Astrocyte of the spinal cord (primary cell): ENCODE data around the gene EXTL1.
A peak's percentile ranks its signal among the peaks of the same experiment; 100 is the strongest.

Source experiments
- DNase-seq: peaks from one replicate; pipeline ENCODE4 v3.0.0; 2011; ENCODE audit warnings: low read depth, low spot score
- H3K4me3 ChIP-seq: 2 replicates; pipeline ENCODE4 v1.5.1; 2011; ENCODE audit warnings: low read depth, mild to moderate bottlenecking, low read length, moderate library complexity
- in situ Hi-C: cut with HindIII; loops from 2 replicates; pipeline ENCODE4 v1.10.0; 2017; ENCODE audit warnings: low sequenced_read_pairs
- TF ChIP-seq, protein P1 (sequence below): IDR thresholded peaks from 2 replicates; pipeline ENCODE4 v1.5.1; 2012; ENCODE audit warnings: low read depth, mild to moderate bottlenecking, low read length, inconsistent platforms

EXTL1 gene

DNA sequence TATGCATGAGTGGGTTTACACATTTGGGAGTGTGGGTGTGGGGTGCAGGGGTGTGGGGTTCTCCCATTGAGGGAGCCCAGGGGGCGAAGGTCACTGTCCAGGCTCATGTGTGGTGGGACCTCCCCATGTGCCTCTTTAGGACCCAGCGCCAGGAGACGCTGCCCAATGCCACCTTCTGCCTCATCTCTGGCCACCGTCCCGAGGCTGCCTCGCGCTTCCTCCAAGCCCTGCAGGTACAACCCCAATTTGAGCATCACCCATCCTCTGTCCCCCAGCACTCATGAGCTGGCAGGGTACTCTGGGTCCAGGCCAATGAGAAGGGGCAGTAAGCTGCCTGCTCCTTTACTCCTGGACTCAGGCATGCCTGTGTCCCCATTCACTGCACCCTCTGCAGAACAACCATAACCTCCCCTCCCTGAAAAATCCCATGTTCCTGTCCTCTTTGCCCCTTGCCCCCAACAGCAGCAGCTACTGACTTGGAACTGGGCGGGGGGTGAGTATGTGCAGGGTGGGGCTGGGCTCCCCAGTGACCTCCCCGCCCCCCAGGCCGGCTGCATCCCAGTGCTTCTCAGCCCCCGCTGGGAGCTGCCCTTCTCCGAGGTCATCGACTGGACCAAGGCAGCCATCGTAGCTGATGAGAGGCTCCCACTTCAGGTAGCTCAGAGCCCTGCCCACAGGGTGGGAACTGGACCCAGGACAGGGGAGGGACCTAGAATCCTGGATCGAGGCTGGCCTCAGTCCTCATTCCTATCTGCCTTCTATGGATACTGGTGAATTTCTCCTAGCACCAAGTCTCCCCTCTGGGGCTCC is 7.7 kb downstream of the EXTL1 start:
- in situ Hi-C loops = no loop called here
- H3K4me3 ChIP-seq = no peak overlapping the region
- no peak for DNase-seq
- TF ChIP-seq, protein P1, sequence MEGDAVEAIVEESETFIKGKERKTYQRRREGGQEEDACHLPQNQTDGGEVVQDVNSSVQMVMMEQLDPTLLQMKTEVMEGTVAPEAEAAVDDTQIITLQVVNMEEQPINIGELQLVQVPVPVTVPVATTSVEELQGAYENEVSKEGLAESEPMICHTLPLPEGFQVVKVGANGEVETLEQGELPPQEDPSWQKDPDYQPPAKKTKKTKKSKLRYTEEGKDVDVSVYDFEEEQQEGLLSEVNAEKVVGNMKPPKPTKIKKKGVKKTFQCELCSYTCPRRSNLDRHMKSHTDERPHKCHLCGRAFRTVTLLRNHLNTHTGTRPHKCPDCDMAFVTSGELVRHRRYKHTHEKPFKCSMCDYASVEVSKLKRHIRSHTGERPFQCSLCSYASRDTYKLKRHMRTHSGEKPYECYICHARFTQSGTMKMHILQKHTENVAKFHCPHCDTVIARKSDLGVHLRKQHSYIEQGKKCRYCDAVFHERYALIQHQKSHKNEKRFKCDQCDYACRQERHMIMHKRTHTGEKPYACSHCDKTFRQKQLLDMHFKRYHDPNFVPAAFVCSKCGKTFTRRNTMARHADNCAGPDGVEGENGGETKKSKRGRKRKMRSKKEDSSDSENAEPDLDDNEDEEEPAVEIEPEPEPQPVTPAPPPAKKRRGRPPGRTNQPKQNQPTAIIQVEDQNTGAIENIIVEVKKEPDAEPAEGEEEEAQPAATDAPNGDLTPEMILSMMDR = no peak

DNA sequence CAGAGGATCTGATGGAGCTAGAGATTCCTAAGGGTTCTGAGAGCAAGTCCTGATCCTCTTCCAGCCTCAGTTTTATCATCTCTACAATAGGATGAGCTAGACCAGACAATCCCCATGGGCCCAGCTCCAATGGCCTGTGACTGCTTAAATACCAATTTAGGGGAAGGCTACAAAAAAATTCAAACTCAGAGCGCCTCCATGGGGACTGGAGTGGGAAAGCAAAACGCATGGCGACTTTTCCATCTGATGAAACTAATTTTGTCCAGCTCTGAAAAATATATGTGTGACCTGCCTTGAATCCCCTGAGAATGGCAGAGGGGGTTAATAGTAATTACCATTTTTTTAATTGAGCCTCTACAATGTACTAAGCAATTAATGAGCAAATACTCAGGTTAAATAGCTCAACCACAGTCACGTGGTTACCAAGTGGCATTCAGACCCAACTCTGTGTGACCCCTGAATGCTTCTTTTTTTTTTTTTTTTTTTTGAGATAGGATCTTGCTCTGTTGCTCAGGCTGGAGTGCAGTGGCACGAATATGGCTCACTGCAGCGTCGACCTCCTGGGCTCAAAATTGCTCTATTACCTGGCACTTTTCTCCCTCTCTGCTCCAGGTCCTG is 8.4 kb downstream of the EXTL1 start:
- H3K4me3 ChIP-seq = no peak overlapping the region
- in situ Hi-C loops = no loop called here
- TF ChIP-seq, protein P1 = peak; percentile 5
- no peak for DNase-seq

DNA sequence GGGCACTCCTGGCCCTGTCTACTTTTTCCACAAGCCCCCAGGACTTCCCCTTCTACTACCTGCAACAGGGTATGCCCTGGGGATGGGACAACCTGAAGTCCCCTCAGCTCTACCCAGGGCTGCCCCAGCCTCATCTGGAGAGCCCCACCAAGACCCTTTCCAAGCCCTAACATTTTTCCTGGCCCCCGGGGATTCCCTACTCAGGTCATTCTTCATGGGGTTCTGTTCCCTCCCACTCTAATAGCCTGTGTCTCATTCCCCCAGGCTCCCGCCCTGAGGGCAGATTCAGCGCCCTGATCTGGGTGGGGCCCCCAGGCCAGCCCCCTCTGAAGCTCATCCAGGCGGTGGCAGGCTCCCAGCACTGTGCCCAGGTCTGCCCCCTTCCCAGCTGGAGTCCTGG is 9.6 kb downstream of the EXTL1 start:
- no peak for DNase-seq
- in situ Hi-C loops = no loop called here
- TF ChIP-seq, protein P1 = no peak
- H3K4me3 ChIP-seq = no peak overlapping the region

DNA sequence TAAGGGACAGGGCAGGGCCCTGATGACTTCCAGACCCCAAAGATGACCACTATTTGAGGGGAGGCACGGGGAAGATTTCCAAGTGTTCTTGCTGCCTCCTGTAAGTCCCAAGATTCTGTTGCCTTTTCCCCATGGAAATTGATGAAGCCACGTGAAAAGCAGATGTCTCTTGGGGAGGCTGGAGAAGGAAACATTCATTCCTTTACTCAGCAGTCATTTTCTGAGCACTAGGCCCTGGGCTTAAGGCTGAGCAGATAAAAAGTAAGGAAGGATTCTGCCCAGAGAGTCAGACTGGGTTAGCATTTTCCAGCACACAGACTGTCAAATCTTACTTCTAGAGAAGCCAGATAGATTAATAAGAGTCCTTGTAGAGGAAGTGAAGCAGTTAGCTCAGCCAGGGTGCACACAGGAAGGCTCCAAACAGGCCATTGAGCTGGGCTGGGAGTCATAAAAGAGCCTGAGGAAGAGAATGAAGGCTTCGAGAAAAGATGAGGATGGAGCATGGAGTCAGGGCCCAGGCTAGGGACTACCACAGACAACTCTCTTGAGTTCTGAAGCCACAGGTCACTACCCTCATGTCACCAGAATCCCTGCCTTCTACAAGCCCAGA is 10.1 kb downstream of the EXTL1 start:
- in situ Hi-C loops = no loop called here
- TF ChIP-seq, protein P1 = no peak
- no peak for DNase-seq
- H3K4me3 ChIP-seq = no peak overlapping the region

DNA sequence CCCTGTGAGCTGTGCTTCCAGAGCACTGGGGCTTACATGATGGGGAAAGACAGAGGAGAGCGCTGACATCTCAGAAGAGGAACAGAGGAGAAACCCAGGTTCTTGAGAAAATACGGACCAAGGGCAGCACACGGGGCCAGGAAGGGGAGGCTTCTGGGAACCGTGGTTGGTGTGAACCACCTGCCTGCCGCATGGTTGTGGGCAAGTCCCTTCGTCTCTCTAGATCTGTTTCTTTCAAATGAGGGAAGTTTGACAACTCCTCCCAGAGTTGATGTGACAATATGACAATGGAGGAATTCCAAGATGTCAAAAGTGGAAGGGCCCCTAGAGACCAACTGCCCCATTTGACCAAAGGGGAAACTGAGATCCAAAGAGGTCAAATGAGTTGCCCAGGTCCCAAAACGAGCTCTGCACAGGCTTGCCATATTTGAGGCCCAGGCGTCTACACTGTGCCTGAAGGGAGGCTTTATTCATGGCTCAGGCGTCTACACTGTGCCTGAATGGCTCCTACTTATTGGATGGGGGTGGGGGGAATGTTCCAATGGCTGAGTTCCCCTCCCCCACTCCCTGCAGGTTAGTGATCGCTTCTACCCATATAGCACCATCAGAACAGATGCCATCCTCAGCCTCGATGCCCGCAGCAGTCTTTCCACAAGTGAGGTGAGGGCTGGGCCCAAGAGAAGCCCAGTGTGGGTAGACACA is 11.2 kb downstream of the EXTL1 start:
- no peak overlapping the region for H3K4me3 ChIP-seq
- in situ Hi-C loops = no loop called here
- TF ChIP-seq, protein P1 = no peak

DNA sequence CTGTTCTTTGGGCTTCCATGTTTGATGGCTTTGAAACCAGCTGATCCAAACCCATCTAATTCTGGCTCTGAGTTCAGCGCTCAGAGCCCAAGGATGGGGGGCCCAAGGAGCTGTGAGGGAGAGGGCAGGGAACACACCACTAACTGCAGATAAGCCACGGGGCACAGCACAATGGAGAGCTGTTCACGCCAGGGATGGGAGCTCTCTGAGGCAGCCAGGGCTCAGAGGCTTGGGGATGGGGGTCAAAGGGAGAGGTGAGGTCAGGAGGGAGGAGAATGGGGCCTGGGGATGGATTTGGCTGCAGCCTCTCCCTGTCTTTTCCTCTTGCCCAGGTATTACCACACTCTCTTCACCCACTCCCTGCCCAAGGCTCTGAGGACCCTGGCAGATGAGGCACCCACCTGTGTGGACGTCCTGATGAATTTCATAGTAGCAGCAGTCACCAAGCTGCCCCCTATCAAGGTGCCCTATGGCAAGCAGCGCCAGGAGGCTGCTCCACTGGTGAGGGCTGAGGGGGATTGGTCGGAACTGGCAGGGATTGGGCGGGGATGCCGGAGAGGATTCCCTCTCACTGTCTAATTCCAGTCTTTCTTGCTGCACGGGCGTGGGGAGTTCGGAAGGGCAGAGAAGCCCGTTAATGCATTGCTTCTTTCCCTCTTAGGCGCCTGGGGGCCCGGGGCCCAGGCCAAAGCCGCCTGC is 13.1 kb downstream of the EXTL1 start:
- in situ Hi-C loops = no loop called here
- TF ChIP-seq, protein P1 = no peak
- DNase-seq = no peak
- H3K4me3 ChIP-seq = peak overlapping the region; percentile 82

More for the DNA sequence above, 11.2 kb downstream of the EXTL1 start:
- DNase-seq = no peak
